ENCODE measurements around the gene CADPS2.

- TF ChIP-seq CTCF (conservative IDR thresholded peaks at IDR 0.05; ENCODE audit: low read length) (no peak), EZH2phosphoT487 (IDR thresholded peaks at IDR 0.05; ENCODE audit: borderline replicate concordance) (no peak)
These were observed 194.6 kb downstream of the CADPS2 start for GRCh38 chr7:122691569-122692235.

Measured in Loucy (cell line).